HepG2 (cell line): ENCODE results near the gene MEX3A. TPM values are rescaled to one million over a fixed set of nuclear protein-coding genes. Genes with fewer than 3 reads are reported as not detected.

Experiments
- ARID3A ChIP-seq: IDR thresholded peaks from 2 replicates; pipeline ENCODE4 v1.6.1; 2012; ENCODE audit warnings: low read depth, low read length, improper control_type of control experiment
- ARNTL ChIP-seq: sonication (generic); formaldehyde crosslinking; IDR thresholded peaks from 2 replicates; pipeline ENCODE4 v1.4.0; 2020; ENCODE audit warnings: mild to moderate bottlenecking, missing genetic modification reagents
- ATF7 ChIP-seq, 2 experiments: fragments of 450-650 bp in 1 of 2; sonication (generic) in 1 of 2; formaldehyde crosslinking in 1 of 2; IDR thresholded peaks; 2 replicates each; pipeline versions ENCODE4 v1.4.0 to v1.6.1; 2016 to 2020; ENCODE audit warnings: antibody characterized with exemption in 1 of 2, mild to moderate bottlenecking in 1 of 2, missing genetic modification reagents in 1 of 2
- CEBPB ChIP-seq: IDR thresholded peaks from 2 replicates; pipeline ENCODE4 v1.6.1; 2011; ENCODE audit warnings: low read depth, low read length, improper control_type of control experiment, borderline replicate concordance
- ELK4 ChIP-seq: sonication (generic); formaldehyde crosslinking; IDR thresholded peaks from 2 replicates; pipeline ENCODE4 v1.9.0; 2021; ENCODE audit warnings: missing genetic modification reagents, borderline replicate concordance
- HHEX ChIP-seq: IDR thresholded peaks from 2 replicates; pipeline ENCODE4 v1.6.1; 2016; ENCODE audit warnings: control low read depth
- KDM1A ChIP-seq: IDR thresholded peaks from 2 replicates; pipeline ENCODE4 v1.6.1; 2016; ENCODE audit warnings: missing compliant biosample characterization
- MEIS1 ChIP-seq: sonication (generic); formaldehyde crosslinking; IDR thresholded peaks from 2 replicates; pipeline ENCODE4 v1.9.0; 2021; ENCODE audit warnings: mild to moderate bottlenecking, missing genetic modification reagents, moderate library complexity, borderline replicate concordance
- MTA3 ChIP-seq: sonication (generic); formaldehyde crosslinking; IDR thresholded peaks from 2 replicates; pipeline ENCODE4 v1.4.0; 2020; ENCODE audit warnings: missing genetic modification reagents
- MZF1 ChIP-seq: sonication (generic); formaldehyde crosslinking; IDR thresholded peaks from 2 replicates; pipeline ENCODE4 v1.8.1; 2023; ENCODE audit warnings: mild to moderate bottlenecking, missing genetic modification reagents, borderline replicate concordance
- PAF1 ChIP-seq: IDR thresholded peaks from 2 replicates; pipeline ENCODE4 v1.6.1; 2016; ENCODE audit warnings: missing genetic modification reagents, missing compliant biosample characterization
- PREB ChIP-seq: sonication (generic); formaldehyde crosslinking; IDR thresholded peaks from 2 replicates; pipeline ENCODE4 v1.4.0; 2020; ENCODE audit warnings: missing genetic modification reagents
- SOX6 ChIP-seq, 2 experiments: fragments of 450-650 bp in 1 of 2; sonication (generic) in 1 of 2; formaldehyde crosslinking in 1 of 2; IDR thresholded peaks; 2 replicates each; pipeline versions ENCODE4 v1.4.0 to v1.6.1; 2017 to 2020; ENCODE audit warnings: antibody characterized with exemption in 1 of 2, mild to moderate bottlenecking in 1 of 2, missing genetic modification reagents in 1 of 2
- SRF ChIP-seq: IDR thresholded peaks from 2 replicates; pipeline ENCODE4 v1.6.1; 2011; ENCODE audit warnings: mild to moderate bottlenecking, low read depth, low read length, moderate library complexity
- TBP ChIP-seq: sonication (generic); formaldehyde crosslinking; IDR thresholded peaks from 2 replicates; pipeline ENCODE4 v1.5.0; 2020; ENCODE audit warnings: missing genetic modification reagents
- YY1 ChIP-seq: IDR thresholded peaks from 2 replicates; pipeline ENCODE4 v1.6.1; 2011; ENCODE audit warnings: low read length, low read depth, moderate library complexity, mild to moderate bottlenecking; ENCODE audit not compliant: insufficient read depth, insufficient replicate concordance
- ZBTB33 ChIP-seq: sonication (generic); formaldehyde crosslinking; IDR thresholded peaks from 2 replicates; pipeline ENCODE4 v1.4.0; 2020; ENCODE audit warnings: missing genetic modification reagents
- ZNF350 ChIP-seq: sonication (generic); formaldehyde crosslinking; IDR thresholded peaks from 2 replicates; pipeline ENCODE4 v1.4.0; 2020; ENCODE audit warnings: mild to moderate bottlenecking, low read depth, missing genetic modification reagents, borderline replicate concordance
- ZNF496 ChIP-seq: sonication (generic); formaldehyde crosslinking; IDR thresholded peaks from 2 replicates; pipeline ENCODE4 v1.8.1; 2023; ENCODE audit warnings: mild to moderate bottlenecking, moderate library complexity, missing genetic modification reagents; ENCODE audit not compliant: insufficient replicate concordance
- ZNF580 ChIP-seq: IDR thresholded peaks from 2 replicates; pipeline ENCODE4 v1.6.1; 2016; ENCODE audit warnings: low read depth, borderline replicate concordance
- ZNF660 ChIP-seq: sonication (generic); formaldehyde crosslinking; IDR thresholded peaks from 2 replicates; pipeline ENCODE4 v1.5.1; 2020; ENCODE audit warnings: mild to moderate bottlenecking, low read depth, missing genetic modification reagents, borderline replicate concordance
- ZNF7 ChIP-seq: IDR thresholded peaks from 2 replicates; pipeline ENCODE4 v1.6.1; 2016; ENCODE audit warnings: missing biosample characterization, missing genetic modification reagents
- ZNF839 ChIP-seq: sonication (generic); formaldehyde crosslinking; IDR thresholded peaks from 2 replicates; pipeline ENCODE4 v1.4.0; 2020; ENCODE audit warnings: missing genetic modification reagents, mild to moderate bottlenecking, borderline replicate concordance
- ZSCAN31 ChIP-seq: sonication (generic); formaldehyde crosslinking; IDR thresholded peaks from 2 replicates; pipeline ENCODE4 v1.5.0; 2020; ENCODE audit warnings: low read depth, mild to moderate bottlenecking, missing genetic modification reagents
- polyA plus RNA-seq, 8 experiments: library from polyadenylated mRNA; depleted of rRNA in 3 of 8; stranded (reverse) in 7 of 8; unstranded in 1 of 8; fragments of >200 nt; fragmentation: Illumina TruSeq in 4 of 8; extraction: Trizol in 4 of 8; gene quantifications; 2 replicates each; pipeline versions ENCODE4 v1.2.1 to v1.2.3, GENCODE V29; 2011 to 2016; ENCODE audit warnings: low read depth in 4 of 8, missing spikeins in 1 of 8, mixed read lengths in 1 of 8; ENCODE audit not compliant: insufficient read depth in 1 of 8
- total RNA-seq, 5 experiments: library from RNA; depleted of rRNA; stranded (reverse); fragments of >200 nt; fragmentation: Illumina TruSeq; extraction: Trizol; gene quantifications; 2 replicates each; pipeline ENCODE4 v1.2.3, GENCODE V29; 2016; ENCODE audit warnings: low read depth in 1 of 5

The MEX3A gene
- total and polyA plus RNA-seq, 2 of the 13 experiments (the other 11 are each of a cell fraction or from before 2014, with no cell fraction given): 7.6 to 9.1 TPM

GRCh38 chr1:156053768-156054499, 28.3 kb downstream of the MEX3A start, which contains the start of gene UBQLN4 (continued):
- TF ChIP-seq ZBTB33 (CRISPR knock-in tag): no peak
- no peak for TF ChIP-seq MTA3 (CRISPR knock-in tag)
- no peak for TF ChIP-seq ZNF660 (CRISPR knock-in tag)
- no peak for TF ChIP-seq ATF7 (IDR thresholded peaks at IDR 0.05)
- no peak for TF ChIP-seq ATF7 (CRISPR knock-in tag; IDR thresholded peaks at IDR 0.05)
- TF ChIP-seq ZSCAN31 (CRISPR knock-in tag): no peak
- no peak for TF ChIP-seq PAF1 (CRISPR knock-in tag)
- TF ChIP-seq ZNF350 (CRISPR knock-in tag): no peak
- TF ChIP-seq HHEX: no peak
- no peak for TF ChIP-seq ZNF7 (CRISPR knock-in tag)
- no peak for TF ChIP-seq MEIS1
- no peak for TF ChIP-seq SOX6 (IDR thresholded peaks at IDR 0.05)
- TF ChIP-seq SOX6 (CRISPR knock-in tag; IDR thresholded peaks at IDR 0.05): 0 out of 2 replicates have a peak, but pooled peaks have one; percentile 1
- no peak for TF ChIP-seq KDM1A (CRISPR knock-in tag)
- TF ChIP-seq ARID3A: no peak
- TF ChIP-seq ZNF580: no peak
- TF ChIP-seq ELK4 (CRISPR knock-in tag): no peak
- TF ChIP-seq ZNF496: no peak
- TF ChIP-seq ARNTL (CRISPR knock-in tag): no peak
- TF ChIP-seq TBP (CRISPR knock-in tag): no peak
- TF ChIP-seq SRF: no peak
- no peak for TF ChIP-seq ZNF839 (CRISPR knock-in tag)
- no peak for TF ChIP-seq PREB (CRISPR knock-in tag)
- TF ChIP-seq CEBPB: no peak
- TF ChIP-seq YY1: peak; percentile 61
- no peak for TF ChIP-seq MZF1 (CRISPR knock-in tag)
